ENCODE measurements around the gene PICALM. TPM values are rescaled to one million over a fixed set of nuclear protein-coding genes. Genes with fewer than 3 reads are reported as not detected.
"Not testable (repeated sequence)": the region's sequence is repeated elsewhere in the genome, so short reads cannot be mapped to it uniquely, and the experiment has no call there.

PICALM gene
- total RNA-seq, 2 experiments from 2014 or later, result 194 to 199 TPM

DNA sequence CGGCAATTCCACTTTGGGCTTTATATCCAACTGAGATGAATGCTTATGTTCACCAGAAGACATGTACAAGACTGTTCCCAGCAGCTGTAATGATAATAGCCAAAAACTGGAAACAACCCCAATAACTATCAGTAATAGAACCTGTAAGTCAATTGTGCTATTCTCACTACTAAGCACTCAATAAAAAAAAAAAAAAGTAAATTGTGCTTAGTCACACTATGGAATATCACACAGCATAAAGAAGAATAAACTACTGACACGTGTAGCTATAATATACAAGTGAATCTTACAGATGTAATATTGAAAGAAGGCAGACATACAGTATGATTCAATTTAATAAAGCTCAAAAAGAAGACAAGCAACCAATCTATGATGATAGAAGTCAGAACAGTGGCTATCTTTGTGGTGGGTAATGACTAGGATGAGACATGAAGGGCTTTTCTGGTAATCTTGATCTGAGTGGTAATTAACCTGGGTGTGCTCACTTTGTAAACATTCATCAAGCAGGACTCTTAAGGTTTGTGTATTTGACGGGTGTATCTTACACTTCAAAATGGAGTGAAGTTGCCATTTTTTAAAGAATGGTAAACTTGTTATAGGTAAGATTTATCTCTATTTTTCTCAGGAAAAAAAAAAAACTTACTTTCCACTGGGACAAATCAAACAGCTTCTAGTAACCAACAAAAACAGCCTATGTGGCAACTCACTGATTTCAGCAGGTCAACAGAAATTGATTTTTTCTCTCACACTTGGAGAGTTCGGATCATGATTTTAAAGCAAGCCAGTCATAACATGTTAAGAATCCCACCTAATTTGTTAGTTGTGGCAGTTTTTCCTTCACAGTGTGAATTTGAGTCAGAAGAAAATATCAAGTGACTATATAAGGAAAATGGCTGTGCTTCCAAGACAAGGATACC is 129.5 kb downstream of the PICALM start:
- no peak overlapping the region for H3K4me3 Mint-ChIP-seq
- ChIA-PET CTCF (interaction anchor here (1.5 kb wide), 1 partner anchor 85 kb away, joined by 7 read pairs; the partner anchor contains the start of gene CCDC83), POLR2A (interaction anchor here (0.6 kb wide), 1 partner anchor 10 kb away, joined by 3 read pairs; no protein-coding TSS in a partner anchor)
- peaks cover 11% of the 10 kb centered on the region for H3K4me1 Mint-ChIP-seq
- H3K9me3 Mint-ChIP-seq, result peaks cover 5% of the 10 kb centered on the region
- H3K27ac Mint-ChIP-seq, result no peak overlapping the region
- no peak for DNase-seq
- H3K27me3 Mint-ChIP-seq, result no peaks in the 10 kb centered on the region
- H3K36me3 Mint-ChIP-seq (ENCODE audit: low read depth), result peaks cover 5% of the 10 kb centered on the region

GRCh38 chr11:85937835-85938234 is 131.0 kb downstream of the PICALM start:
- peaks cover 11% of the 10 kb centered on the region for H3K4me1 Mint-ChIP-seq
- ChIA-PET CTCF (no interaction called here), POLR2A (no interaction called here)

GRCh38 chr11:85935751-85936150 is 133.1 kb downstream of the PICALM start:
- ChIA-PET CTCF (no interaction called here), POLR2A (no interaction called here)
- H3K27me3 Mint-ChIP-seq, result peaks cover 4% of the 10 kb centered on the region
- H3K36me3 Mint-ChIP-seq (ENCODE audit: low read depth), result peaks cover 5% of the 10 kb centered on the region
- no peak for DNase-seq
- H3K4me1 Mint-ChIP-seq, result peaks cover 9% of the 10 kb centered on the region
- H3K9me3 Mint-ChIP-seq, result peaks cover 5% of the 10 kb centered on the region
- no peak overlapping the region for H3K4me3 Mint-ChIP-seq
- H3K27ac Mint-ChIP-seq, result no peak overlapping the region

More at GRCh38 chr11:85937835-85938234, 131.0 kb downstream of the PICALM start:
- Mint-ChIP-seq H3K4me3 (no peak overlapping the region), H3K36me3 (ENCODE audit: low read depth) (peaks cover 5% of the 10 kb centered on the region), H3K27me3 (no peaks in the 10 kb centered on the region), H3K9me3 (peaks cover 5% of the 10 kb centered on the region), H3K27ac (no peak overlapping the region)
- DNase-seq, result no peak

GRCh38 chr11:85934596-85935169 is 134.2 kb downstream of the PICALM start:
- CTCF ChIA-PET, result no interaction called here
- no peak overlapping the region for H3K4me3 Mint-ChIP-seq
- H3K27me3 Mint-ChIP-seq, result peaks cover 10% of the 10 kb centered on the region
- peaks cover 5% of the 10 kb centered on the region for H3K36me3 Mint-ChIP-seq (ENCODE audit: low read depth)
- POLR2A ChIA-PET, result no interaction called here
- H3K9me3 Mint-ChIP-seq, result peaks cover 5% of the 10 kb centered on the region
- H3K27ac Mint-ChIP-seq, result no peak overlapping the region
- no peak for DNase-seq
- H3K4me1 Mint-ChIP-seq, result peaks cover 7% of the 10 kb centered on the region

GRCh38 chr11:85930879-85931366 is 138.0 kb downstream of the PICALM start:
- CTCF ChIA-PET, result no interaction called here
- H3K9me3 Mint-ChIP-seq, result no peaks in the 10 kb centered on the region
- DNase-seq, result no peak
- H3K4me1 Mint-ChIP-seq, result no peaks in the 10 kb centered on the region
- H3K36me3 Mint-ChIP-seq (ENCODE audit: low read depth), result no peaks in the 10 kb centered on the region
- peaks cover 36% of the 10 kb centered on the region for H3K27me3 Mint-ChIP-seq
- no peak overlapping the region for H3K4me3 Mint-ChIP-seq
- no peak overlapping the region for H3K27ac Mint-ChIP-seq
- POLR2A ChIA-PET, result no interaction called here

- DNase-seq; H3K27ac Mint-ChIP-seq; H3K4me3 Mint-ChIP-seq; POLR2A ChIA-PET; H3K36me3 Mint-ChIP-seq (ENCODE audit: low read depth); CTCF ChIA-PET; H3K9me3 Mint-ChIP-seq; H3K4me1 Mint-ChIP-seq: not testable (repeated sequence)
- peaks cover 41% of the 10 kb centered on the region for H3K27me3 Mint-ChIP-seq
These were observed 142.2 kb downstream of the PICALM start for GRCh38 chr11:85926653-85927214.

- no peak for DNase-seq
- Mint-ChIP-seq H3K9me3 (no peaks in the 10 kb centered on the region), H3K4me3 (no peak overlapping the region), H3K36me3 (ENCODE audit: low read depth) (no peaks in the 10 kb centered on the region), H3K4me1 (peaks cover 4% of the 10 kb centered on the region), H3K27ac (no peak overlapping the region), H3K27me3 (peaks cover 23% of the 10 kb centered on the region)
- POLR2A ChIA-PET, result no interaction called here
- CTCF ChIA-PET, result no interaction called here
These were observed 145.4 kb downstream of the PICALM start for GRCh38 chr11:85923455-85923854.

GRCh38 chr11:85922367-85922766 is 146.5 kb downstream of the PICALM start:
- ChIA-PET CTCF (no interaction called here), POLR2A (interaction anchor here (0.6 kb wide), 1 partner anchor 271 kb away, joined by 3 read pairs; no protein-coding TSS in a partner anchor)
- no peaks in the 10 kb centered on the region for H3K9me3 Mint-ChIP-seq
- H3K27ac Mint-ChIP-seq, result no peak overlapping the region
- no peaks in the 10 kb centered on the region for H3K36me3 Mint-ChIP-seq (ENCODE audit: low read depth)
- H3K4me3 Mint-ChIP-seq, result no peak overlapping the region
- peaks cover 14% of the 10 kb centered on the region for H3K27me3 Mint-ChIP-seq
- no peak for DNase-seq
- H3K4me1 Mint-ChIP-seq, result peaks cover 4% of the 10 kb centered on the region

GRCh38 chr11:85918910-85919794 is 149.7 kb downstream of the PICALM start:
- Mint-ChIP-seq H3K27ac (no peak overlapping the region), H3K27me3 (no peaks in the 10 kb centered on the region), H3K4me1 (peaks cover 4% of the 10 kb centered on the region), H3K36me3 (ENCODE audit: low read depth) (no peaks in the 10 kb centered on the region), H3K4me3 (no peak overlapping the region), H3K9me3 (peaks cover 4% of the 10 kb centered on the region)
- ChIA-PET POLR2A (no interaction called here), CTCF (interaction anchor here (0.9 to 1.3 kb wide), 2 partner anchors 65 to 300 kb away, joined by 3 to 4 read pairs; partner anchors contain the start of gene CCDC83)
- DNase-seq, result no peak

GRCh38 chr11:85914425-85914824 is 154.5 kb downstream of the PICALM start:
- ChIA-PET POLR2A (no interaction called here), CTCF (no interaction called here)
- Mint-ChIP-seq H3K9me3 (peaks cover 4% of the 10 kb centered on the region), H3K4me3 (no peak overlapping the region), H3K27me3 (no peaks in the 10 kb centered on the region), H3K36me3 (ENCODE audit: low read depth) (no peaks in the 10 kb centered on the region), H3K4me1 (no peaks in the 10 kb centered on the region), H3K27ac (no peak overlapping the region)
- DNase-seq, result no peak

- Mint-ChIP-seq H3K27ac (no peak overlapping the region), H3K4me3 (no peak overlapping the region), H3K4me1 (no peaks in the 10 kb centered on the region), H3K27me3 (no peaks in the 10 kb centered on the region), H3K9me3 (peaks cover 4% of the 10 kb centered on the region), H3K36me3 (ENCODE audit: low read depth) (no peaks in the 10 kb centered on the region)
- DNase-seq, result no peak
- ChIA-PET POLR2A (no interaction called here), CTCF (no interaction called here)
These were observed 155.4 kb downstream of the PICALM start for GRCh38 chr11:85913513-85913912.

DNA sequence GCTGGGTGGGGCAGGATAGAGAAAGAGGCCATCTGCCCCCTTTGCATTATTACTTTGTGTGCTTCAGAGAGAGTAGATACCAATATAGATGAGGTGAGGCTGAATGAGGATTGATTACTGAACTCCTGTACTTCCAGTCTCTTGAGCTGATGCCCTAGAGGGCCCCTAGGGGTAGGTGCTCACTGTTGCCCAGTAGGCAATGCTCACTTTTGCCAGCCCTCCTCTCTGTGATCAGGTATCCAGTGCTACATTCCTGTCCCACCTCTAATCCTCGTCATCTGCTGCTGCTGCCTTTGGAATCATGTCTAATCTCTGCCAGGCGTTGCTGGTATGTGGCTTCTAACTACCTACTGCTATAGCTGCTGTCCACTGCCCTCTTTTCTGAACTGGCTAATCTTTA is 156.5 kb downstream of the PICALM start:
- ChIA-PET CTCF (no interaction called here), POLR2A (no interaction called here)
- Mint-ChIP-seq H3K36me3 (ENCODE audit: low read depth) (no peaks in the 10 kb centered on the region), H3K27me3 (no peaks in the 10 kb centered on the region), H3K9me3 (peaks cover 4% of the 10 kb centered on the region), H3K4me1 (no peaks in the 10 kb centered on the region), H3K27ac (no peak overlapping the region), H3K4me3 (no peak overlapping the region)
- no peak for DNase-seq
